ENCODE results near the gene TBCK.
"Not testable (repeated sequence)": the region's sequence is repeated elsewhere in the genome, so short reads cannot be mapped to it uniquely, and the experiment has no call there.

The TBCK gene

DNA sequence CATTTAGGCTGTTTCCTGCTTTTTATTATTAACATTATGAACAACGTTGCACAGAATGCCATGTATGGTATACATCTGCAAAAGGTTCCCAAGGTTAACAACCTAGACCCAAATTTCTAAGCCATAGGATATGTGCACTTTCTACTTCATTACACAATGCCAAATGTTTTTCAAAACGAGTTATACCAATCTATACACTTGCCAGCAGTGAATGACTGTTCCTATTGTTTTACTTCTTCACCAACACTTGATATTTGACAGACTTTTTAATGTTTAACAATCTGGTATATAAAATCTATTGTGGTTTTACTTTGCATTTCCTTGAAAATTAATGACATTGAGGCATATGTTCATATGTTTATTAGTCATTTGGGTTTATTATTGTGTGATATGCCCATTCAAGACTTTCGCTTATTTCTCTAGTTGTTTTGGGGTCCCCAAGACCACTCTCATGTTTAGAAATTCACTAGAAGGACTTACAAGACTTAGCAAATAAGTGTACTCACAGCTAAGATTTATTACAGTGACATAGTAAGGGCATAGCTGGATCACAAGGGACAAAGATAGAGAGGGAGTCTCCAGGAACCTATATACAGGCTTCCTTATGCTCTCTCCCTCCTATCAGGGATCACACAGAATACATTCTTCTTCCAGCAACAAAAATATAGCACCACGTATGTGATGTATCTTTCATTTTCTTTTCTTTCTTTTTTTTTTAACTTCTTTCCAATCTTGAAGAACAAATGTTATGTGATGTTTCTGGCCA is 62.5 kb downstream of the TBCK start:
- Histone ChIP-seq H3K36me3 (ENCODE audit: insufficient read depth, low read length) (peaks cover 20% of the 10 kb centered on the region; the same call in 1 of the 2 replicates), H3K27ac (no peak overlapping the region), H3K9me3 (ENCODE audit: low read depth, low read length) (no peaks in the 10 kb centered on the region), H3K9ac (ENCODE audit: insufficient read length) (no peak overlapping the region), H3K4me3 (no peak overlapping the region)
- TF ChIP-seq POLR2AphosphoS5 (IDR thresholded peaks at IDR 0.05; ENCODE audit: borderline replicate concordance, low read depth, low read length), result no peak
- TF ChIP-seq EZH2 (IDR thresholded peaks at IDR 0.05), result no peak
- TF ChIP-seq FOXP2 (optimal IDR thresholded peaks at IDR 0.05; ENCODE audit: control extremely low read depth, extremely low read length, insufficient read depth), result no peak
- no peak for DNase-seq (ENCODE audit: low read depth, low spot score)

- Histone ChIP-seq H3K36me3 (ENCODE audit: insufficient read depth, low read length) (peaks cover 14% of the 10 kb centered on the region; the same call in 1 of the 2 replicates), H3K9ac (ENCODE audit: insufficient read length) (no peak overlapping the region), H3K27ac (no peak overlapping the region), H3K9me3 (ENCODE audit: low read depth, low read length) (no peaks in the 10 kb centered on the region), H3K4me3 (no peak overlapping the region)
- DNase-seq (ENCODE audit: low read depth, low spot score), result no peak
- no peak for TF ChIP-seq POLR2AphosphoS5 (IDR thresholded peaks at IDR 0.05; ENCODE audit: borderline replicate concordance, low read depth, low read length)
- TF ChIP-seq EZH2 (IDR thresholded peaks at IDR 0.05), result no peak
- no peak for TF ChIP-seq FOXP2 (optimal IDR thresholded peaks at IDR 0.05; ENCODE audit: control extremely low read depth, extremely low read length, insufficient read depth)
Measured at GRCh38 chr4:106247600-106247999, 68.4 kb downstream of the TBCK start.

DNA sequence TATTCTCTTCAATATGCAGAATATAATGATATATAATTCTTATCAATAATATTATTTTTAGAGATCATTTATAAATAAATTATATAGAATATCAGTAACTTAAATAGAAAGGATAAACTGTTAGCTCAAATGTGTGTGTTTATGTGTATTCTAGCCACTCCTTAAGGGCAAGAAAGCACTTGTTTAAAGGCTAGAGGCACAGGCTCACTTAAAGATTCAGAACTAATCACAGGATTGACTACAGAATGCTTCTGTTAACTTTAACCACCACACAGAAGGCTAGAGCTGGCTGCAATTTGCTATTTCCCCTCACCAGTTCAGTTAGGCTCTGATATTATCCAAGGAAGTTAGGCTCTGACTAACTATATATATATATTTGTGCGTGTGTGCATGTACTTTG is 69.6 kb downstream of the TBCK start:
- no peak for DNase-seq (ENCODE audit: low read depth, low spot score)

GRCh38 chr4:106245176-106245575 is 70.8 kb downstream of the TBCK start:
- no peak overlapping the region for H3K4me3 ChIP-seq
- H3K27ac ChIP-seq, result no peak overlapping the region
- no peaks in the 10 kb centered on the region for H3K9me3 ChIP-seq (ENCODE audit: low read depth, low read length)
- TF ChIP-seq POLR2AphosphoS5 (IDR thresholded peaks at IDR 0.05; ENCODE audit: borderline replicate concordance, low read depth, low read length) (no peak), EZH2 (IDR thresholded peaks at IDR 0.05) (no peak), FOXP2 (optimal IDR thresholded peaks at IDR 0.05; ENCODE audit: control extremely low read depth, extremely low read length, insufficient read depth) (no peak)
- no peak for DNase-seq (ENCODE audit: low read depth, low spot score)
- H3K9ac ChIP-seq (ENCODE audit: insufficient read length), result no peak overlapping the region
- peaks cover 14% of the 10 kb centered on the region; the same call in 1 of the 2 replicates for H3K36me3 ChIP-seq (ENCODE audit: insufficient read depth, low read length)

More for the DNA sequence above, 69.6 kb downstream of the TBCK start:
- Histone ChIP-seq H3K36me3 (ENCODE audit: insufficient read depth, low read length) (peaks cover 14% of the 10 kb centered on the region; the same call in 1 of the 2 replicates), H3K9ac (ENCODE audit: insufficient read length) (no peak overlapping the region), H3K9me3 (ENCODE audit: low read depth, low read length) (no peaks in the 10 kb centered on the region), H3K4me3 (no peak overlapping the region), H3K27ac (no peak overlapping the region)
- no peak for TF ChIP-seq FOXP2 (optimal IDR thresholded peaks at IDR 0.05; ENCODE audit: control extremely low read depth, extremely low read length, insufficient read depth)
- no peak for TF ChIP-seq POLR2AphosphoS5 (IDR thresholded peaks at IDR 0.05; ENCODE audit: borderline replicate concordance, low read depth, low read length)
- no peak for TF ChIP-seq EZH2 (IDR thresholded peaks at IDR 0.05)

- no peak overlapping the region for H3K9ac ChIP-seq (ENCODE audit: insufficient read length)
- H3K4me3 ChIP-seq, result no peak overlapping the region
- TF ChIP-seq POLR2AphosphoS5 (IDR thresholded peaks at IDR 0.05; ENCODE audit: borderline replicate concordance, low read depth, low read length), result no peak
- TF ChIP-seq EZH2 (IDR thresholded peaks at IDR 0.05), result no peak
- TF ChIP-seq FOXP2 (optimal IDR thresholded peaks at IDR 0.05; ENCODE audit: control extremely low read depth, extremely low read length, insufficient read depth), result no peak
- no peak overlapping the region for H3K27ac ChIP-seq
- H3K36me3 ChIP-seq (ENCODE audit: insufficient read depth, low read length), result 0 out of 2 replicates have a peak, but pooled peaks cover 3% of the 10 kb centered on the region
- no peak for DNase-seq (ENCODE audit: low read depth, low spot score)
- H3K9me3 ChIP-seq (ENCODE audit: low read depth, low read length), result no peaks in the 10 kb centered on the region
Measured at GRCh38 chr4:106240699-106241098, 75.3 kb downstream of the TBCK start.

GRCh38 chr4:106238820-106239420 is 77.1 kb downstream of the TBCK start:
- H3K4me3 ChIP-seq, result no peak overlapping the region
- H3K36me3 ChIP-seq (ENCODE audit: insufficient read depth, low read length), result 0 out of 2 replicates have a peak, but pooled peaks cover 3% of the 10 kb centered on the region
- DNase-seq (ENCODE audit: low read depth, low spot score), result peak; percentile 6
- no peak for TF ChIP-seq POLR2AphosphoS5 (IDR thresholded peaks at IDR 0.05; ENCODE audit: borderline replicate concordance, low read depth, low read length)
- TF ChIP-seq FOXP2 (optimal IDR thresholded peaks at IDR 0.05; ENCODE audit: control extremely low read depth, extremely low read length, insufficient read depth), result no peak
- TF ChIP-seq EZH2 (IDR thresholded peaks at IDR 0.05), result no peak
- no peak overlapping the region for H3K27ac ChIP-seq
- H3K9ac ChIP-seq (ENCODE audit: insufficient read length), result no peak overlapping the region
- no peaks in the 10 kb centered on the region for H3K9me3 ChIP-seq (ENCODE audit: low read depth, low read length)

DNA sequence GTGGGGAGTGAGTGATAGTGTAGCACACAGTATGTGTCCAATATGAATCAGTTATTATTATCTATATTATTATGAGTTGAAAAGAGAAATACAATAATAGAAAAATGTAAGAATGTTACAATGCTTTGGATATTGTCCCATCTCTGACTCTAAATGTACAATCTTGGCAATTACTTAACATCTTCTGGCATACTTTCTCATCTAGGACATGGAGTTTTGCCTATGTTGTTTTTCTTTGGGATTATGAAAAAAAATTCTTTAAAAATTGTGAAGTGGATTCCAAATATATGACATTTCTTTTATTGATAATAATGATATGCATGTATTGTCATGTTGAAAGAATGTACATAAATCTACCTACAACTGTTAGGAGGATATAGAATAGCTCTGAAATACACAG is 84.1 kb downstream of the TBCK start:
- Histone ChIP-seq H3K9me3 (ENCODE audit: low read depth, low read length) (no peaks in the 10 kb centered on the region; the same call in 1 of the 2 replicates), H3K4me3 (no peak overlapping the region), H3K9ac (ENCODE audit: insufficient read length) (no peak overlapping the region), H3K36me3 (ENCODE audit: insufficient read depth, low read length) (peaks cover 32% of the 10 kb centered on the region), H3K27ac (no peak overlapping the region)
- no peak for TF ChIP-seq FOXP2 (optimal IDR thresholded peaks at IDR 0.05; ENCODE audit: control extremely low read depth, extremely low read length, insufficient read depth)
- no peak for TF ChIP-seq POLR2AphosphoS5 (IDR thresholded peaks at IDR 0.05; ENCODE audit: borderline replicate concordance, low read depth, low read length)
- no peak for TF ChIP-seq EZH2 (IDR thresholded peaks at IDR 0.05)
- no peak for DNase-seq (ENCODE audit: low read depth, low spot score)

GRCh38 chr4:106222548-106222947 is 93.5 kb downstream of the TBCK start:
- no peak overlapping the region for H3K27ac ChIP-seq
- H3K4me3 ChIP-seq, result no peak overlapping the region
- TF ChIP-seq POLR2AphosphoS5 (IDR thresholded peaks at IDR 0.05; ENCODE audit: borderline replicate concordance, low read depth, low read length) (no peak), EZH2 (IDR thresholded peaks at IDR 0.05) (no peak)
- H3K9me3 ChIP-seq (ENCODE audit: low read depth, low read length), result no peaks in the 10 kb centered on the region
- DNase-seq (ENCODE audit: low read depth, low spot score), result no peak
- H3K9ac ChIP-seq (ENCODE audit: insufficient read length), result no peak overlapping the region
- H3K36me3 ChIP-seq (ENCODE audit: insufficient read depth, low read length), result peaks cover 5% of the 10 kb centered on the region; the same call in 1 of the 2 replicates

GRCh38 chr4:106213291-106213690 is 102.7 kb downstream of the TBCK start:
- H3K4me3 ChIP-seq, result not testable (repeated sequence)

More at GRCh38 chr4:106213291-106213690, 102.7 kb downstream of the TBCK start:
- not testable (repeated sequence) for H3K9ac ChIP-seq (ENCODE audit: insufficient read length); H3K36me3 ChIP-seq (ENCODE audit: insufficient read depth, low read length); H3K27ac ChIP-seq; H3K9me3 ChIP-seq (ENCODE audit: low read depth, low read length); DNase-seq (ENCODE audit: low read depth, low spot score)

Data from SK-N-MC (cell line).